Loucy (cell line): ENCODE measurements around the gene GFRA1.

Experiments
- H2AFZ ChIP-seq: fragments of 200-600 bp; sonication (generic); 2 replicates; pipeline ENCODE4 v1.6.0; 2016; ENCODE audit warnings: antibody characterized with exemption, mild to moderate bottlenecking, low read length, moderate library complexity
- H3F3A ChIP-seq: fragments of 200-600 bp; 2 replicates; pipeline ENCODE4 v1.6.0; 2016; ENCODE audit warnings: antibody characterized with exemption, low read depth, mild to moderate bottlenecking
- H3K27me3 ChIP-seq: fragments of 200-600 bp; sonication (generic); 2 replicates; pipeline ENCODE4 v1.6.1; 2014; ENCODE audit warnings: low read length, mild to moderate bottlenecking; ENCODE audit not compliant: insufficient read depth, poor library complexity, severe bottlenecking
- H3K36me3 ChIP-seq: fragments of 200-600 bp; sonication (generic); 2 replicates; pipeline ENCODE4 v1.6.1; 2016; ENCODE audit warnings: low read length; ENCODE audit not compliant: insufficient read depth
- H3K4me1 ChIP-seq: fragments of 200-600 bp; sonication (generic); 2 replicates; pipeline ENCODE4 v1.5.1; 2014; ENCODE audit warnings: low read length, mild to moderate bottlenecking; ENCODE audit not compliant: insufficient read depth, poor library complexity, severe bottlenecking
- H3K4me2 ChIP-seq: fragments of 200-600 bp; sonication (generic); 2 replicates; pipeline ENCODE4 v1.6.0; 2014; ENCODE audit warnings: antibody characterized with exemption, low read length, low read depth, mild to moderate bottlenecking; ENCODE audit not compliant: poor library complexity, severe bottlenecking
- H3K4me3 ChIP-seq: fragments of 200-600 bp; sonication (generic); 2 replicates; pipeline ENCODE4 v1.5.1; 2014; ENCODE audit warnings: low read length, mild to moderate bottlenecking, mixed read lengths; ENCODE audit not compliant: poor library complexity, severe bottlenecking
- H3K79me2 ChIP-seq: fragments of 200-600 bp; sonication (generic); 2 replicates; pipeline ENCODE4 v1.6.1; 2014; ENCODE audit warnings: low read length; ENCODE audit not compliant: insufficient read depth
- H3K9ac ChIP-seq: fragments of 200-600 bp; sonication (generic); 2 replicates; pipeline ENCODE4 v1.6.0; 2014; ENCODE audit warnings: mild to moderate bottlenecking, low read depth, low read length, moderate library complexity; ENCODE audit not compliant: poor library complexity, severe bottlenecking
- H3K9me2 ChIP-seq: fragments of 200-600 bp; sonication (generic); replicated peaks from 2 replicates; pipeline ENCODE4 v1.6.1; 2016; ENCODE audit warnings: low read depth, low read length, mixed read lengths
- H3K9me3 ChIP-seq: fragments of 200-600 bp; sonication (generic); 2 replicates; pipeline ENCODE4 v1.6.1; 2014; ENCODE audit warnings: mild to moderate bottlenecking, antibody characterized with exemption, low read length, low read depth; ENCODE audit not compliant: insufficient read depth
- H4K20me1 ChIP-seq: fragments of 200-600 bp; sonication (generic); 2 replicates; pipeline ENCODE4 v1.6.0; 2014; ENCODE audit warnings: antibody characterized with exemption, low read length, mild to moderate bottlenecking; ENCODE audit not compliant: insufficient read depth, poor library complexity, severe bottlenecking
- CTCF ChIP-seq: fragments of 200-600 bp; sonication (generic); conservative IDR thresholded peaks from 2 replicates; pipeline ENCODE4 v1.5.1; 2014; ENCODE audit warnings: mild to moderate bottlenecking, antibody characterized with exemption, low read length
- EZH2phosphoT487 ChIP-seq: fragments of 200-600 bp; IDR thresholded peaks from 2 replicates; pipeline ENCODE4 v1.6.1; 2018; ENCODE audit warnings: antibody characterized with exemption, mild to moderate bottlenecking, moderate library complexity, borderline replicate concordance

GFRA1 gene

GRCh38 chr10:116160271-116160670 lies 112.7 kb downstream of the GFRA1 start:
- Histone ChIP-seq H3F3A (no peaks in the 10 kb centered on the region), H3K9me2 (no peaks in the 10 kb centered on the region), H2AFZ (no peak overlapping the region), H3K79me2 (peaks cover 48% of the 10 kb centered on the region; the same call in 1 of the 2 replicates), H3K4me3 (no peak overlapping the region), H3K27me3 (no peaks in the 10 kb centered on the region), H4K20me1 (no peaks in the 10 kb centered on the region), H3K9me3 (no peaks in the 10 kb centered on the region), H3K36me3 (peaks cover 11% of the 10 kb centered on the region; the same call in 1 of the 2 replicates), H3K4me1 (no peaks in the 10 kb centered on the region), H3K9ac (no peak overlapping the region), H3K4me2 (no peak overlapping the region)
- no peak for TF ChIP-seq EZH2phosphoT487
- TF ChIP-seq CTCF = no peak

DNA sequence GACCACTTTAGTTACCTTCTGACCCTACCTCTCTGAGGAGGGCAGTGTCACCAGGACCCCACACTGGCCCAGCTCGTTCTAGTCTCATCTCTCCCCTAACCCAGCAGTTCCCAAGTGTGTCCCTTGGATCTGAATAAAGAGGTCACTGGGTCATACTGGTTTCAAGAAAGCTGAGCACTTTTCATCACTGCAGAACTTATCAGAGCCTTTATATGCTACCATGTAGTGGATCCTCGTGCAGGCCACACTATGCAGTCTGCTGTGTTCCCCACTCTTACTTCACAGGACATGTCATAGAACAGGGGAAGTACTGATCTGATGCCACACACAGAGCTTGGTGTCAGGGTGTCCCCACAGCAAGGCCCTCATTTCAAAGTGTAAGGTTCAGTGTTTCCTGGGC lies 113.8 kb downstream of the GFRA1 start:
- Histone ChIP-seq H3K36me3 (peaks cover 11% of the 10 kb centered on the region; the same call in 1 of the 2 replicates), H3F3A (no peaks in the 10 kb centered on the region), H3K4me2 (no peak overlapping the region), H3K9me3 (no peaks in the 10 kb centered on the region), H3K4me3 (no peak overlapping the region), H3K9ac (no peak overlapping the region), H3K79me2 (peaks cover 43% of the 10 kb centered on the region; the same call in 1 of the 2 replicates), H3K9me2 (no peaks in the 10 kb centered on the region), H4K20me1 (no peaks in the 10 kb centered on the region), H2AFZ (no peak overlapping the region), H3K4me1 (no peaks in the 10 kb centered on the region), H3K27me3 (no peaks in the 10 kb centered on the region)
- TF ChIP-seq EZH2phosphoT487 (no peak), CTCF (no peak)

DNA sequence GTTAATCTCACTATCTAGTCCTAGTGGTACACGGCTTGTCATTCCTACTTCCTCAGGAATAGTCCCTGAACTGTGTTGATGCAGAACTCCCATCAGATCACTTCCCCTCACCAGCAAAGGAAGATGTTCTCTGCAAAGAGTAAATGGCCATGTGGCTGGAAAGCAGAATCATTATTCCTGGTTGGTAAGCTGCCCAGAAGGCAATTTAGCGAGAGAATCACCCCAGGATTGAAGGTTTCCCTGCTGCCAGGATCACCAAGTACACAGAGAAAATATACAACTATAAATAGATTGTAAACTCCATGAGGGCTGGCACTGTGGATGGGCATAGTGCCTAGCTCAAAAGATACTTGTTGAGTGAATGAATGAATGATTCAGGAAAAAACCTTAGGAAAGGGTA lies 115.0 kb downstream of the GFRA1 start:
- Histone ChIP-seq H3K4me2 (no peak overlapping the region), H2AFZ (no peak overlapping the region), H3K9me3 (no peaks in the 10 kb centered on the region), H3K9me2 (no peaks in the 10 kb centered on the region), H3K4me3 (no peak overlapping the region), H3K36me3 (peaks cover 11% of the 10 kb centered on the region; the same call in 1 of the 2 replicates), H3K4me1 (no peaks in the 10 kb centered on the region), H3K79me2 (peaks cover 43% of the 10 kb centered on the region; the same call in 1 of the 2 replicates), H4K20me1 (no peaks in the 10 kb centered on the region), H3F3A (no peaks in the 10 kb centered on the region), H3K9ac (no peak overlapping the region), H3K27me3 (no peaks in the 10 kb centered on the region)
- TF ChIP-seq EZH2phosphoT487 = no peak
- TF ChIP-seq CTCF = no peak
